ENCODE measurements around the gene PUDP. TPM values are rescaled to one million over a fixed set of nuclear protein-coding genes. Genes with fewer than 3 reads are reported as not detected.
"Not testable (repeated sequence)": the region's sequence is repeated elsewhere in the genome, so short reads cannot be mapped to it uniquely, and the experiment has no call there.

PUDP gene
- total and polyA plus RNA-seq, 8 donors = 1.8 to 42.0 (median 18.5) TPM

- DNase-seq = no peak
- Histone ChIP-seq H3K4me3 (no peak overlapping the region), H3K27ac (no peak overlapping the region), H3K36me3 (no peaks in the 10 kb centered on the region), H3K4me1 (no peaks in the 10 kb centered on the region), H3K9me3 (no peaks in the 10 kb centered on the region), H3K27me3 (no peaks in the 10 kb centered on the region)
- no peak for TF ChIP-seq EP300 (IDR thresholded peaks at IDR 0.05)
- 90 to 97% (median 95%) methylated on average over 2 of the region's 2 CpGs for WGBS, 5 donors
- intact Hi-C loops (cut with DNase I; ENCODE audit: low total_unique reads) = no loop called here
Measured at GRCh38 chrX:7025471-7025870, 122.5 kb downstream of the PUDP start.

- H3K27ac ChIP-seq = no peak overlapping the region
- no peaks in the 10 kb centered on the region for H3K4me1 ChIP-seq
- DNase-seq = peak in 1 of 2 donors; percentile 20
- H3K36me3 ChIP-seq = no peaks in the 10 kb centered on the region
- intact Hi-C loops (cut with DNase I; ENCODE audit: low total_unique reads) = no loop called here
- TF ChIP-seq POLR2AphosphoS5 (IDR thresholded peaks at IDR 0.05) = no peak
- TF ChIP-seq POLR2A (IDR thresholded peaks at IDR 0.05) = no peak
- TF ChIP-seq EP300 (IDR thresholded peaks at IDR 0.05) = no peak
- TF ChIP-seq CTCF (IDR thresholded peaks at IDR 0.05) = no peak
- WGBS, 5 donors = 84 to 97% (median 95%) methylated on average over 4 to 7 of the region's 7 CpGs
- H3K27me3 ChIP-seq = no peaks in the 10 kb centered on the region
- H3K9me3 ChIP-seq = no peaks in the 10 kb centered on the region
- no peak overlapping the region for H3K4me3 ChIP-seq
Measured at GRCh38 chrX:7024850-7025249, 123.1 kb downstream of the PUDP start.

GRCh38 chrX:7022996-7023395 lies 125.0 kb downstream of the PUDP start:
- H3K36me3 ChIP-seq; H3K4me1 ChIP-seq; H3K9me3 ChIP-seq; DNase-seq; intact Hi-C loops (cut with DNase I; ENCODE audit: low total_unique reads); H3K27ac ChIP-seq; H3K4me3 ChIP-seq; H3K27me3 ChIP-seq: not testable (repeated sequence)
- WGBS, 5 donors = 87 to 96% (median 92%) methylated on average over 3 of the region's 3 CpGs

- TF ChIP-seq POLR2AphosphoS5 (IDR thresholded peaks at IDR 0.05) (no peak), CTCF (IDR thresholded peaks at IDR 0.05) (no peak), POLR2A (IDR thresholded peaks at IDR 0.05) (no peak), EP300 (IDR thresholded peaks at IDR 0.05) (no peak)
- DNase-seq = no peak
Measured at GRCh38 chrX:7021991-7022390, 126.0 kb downstream of the PUDP start.

GRCh38 chrX:7019555-7019954 lies 128.4 kb downstream of the PUDP start:
- intact Hi-C loops (cut with DNase I; ENCODE audit: low total_unique reads) = no loop called here
- 75 to 94% (median 88%) methylated on average over 3 of the region's 3 CpGs for WGBS, 5 donors

More at GRCh38 chrX:7021991-7022390, 126.0 kb downstream of the PUDP start:
- H3K27me3 ChIP-seq = no peaks in the 10 kb centered on the region
- no peaks in the 10 kb centered on the region for H3K9me3 ChIP-seq
- no peak overlapping the region for H3K4me3 ChIP-seq
- no peaks in the 10 kb centered on the region for H3K36me3 ChIP-seq
- WGBS, 5 donors = 82 to 99% (median 91%) methylated on average over 4 of the region's 4 CpGs
- peaks cover 0 to 4% (median 0%) of the 10 kb centered on the region in 4 donors for H3K4me1 ChIP-seq
- intact Hi-C loops (cut with DNase I; ENCODE audit: low total_unique reads) = no loop called here
- H3K27ac ChIP-seq = no peak overlapping the region

GRCh38 chrX:7012262-7012834 lies 135.6 kb downstream of the PUDP start:
- intact Hi-C loops (cut with DNase I; ENCODE audit: low total_unique reads); H3K4me3 ChIP-seq; H3K36me3 ChIP-seq; H3K4me1 ChIP-seq; DNase-seq; H3K27me3 ChIP-seq; H3K27ac ChIP-seq; H3K9me3 ChIP-seq: not testable (repeated sequence)
- 77 to 88% (median 82%) methylated on average over 7 to 8 of the region's 8 CpGs for WGBS, 5 donors

More at GRCh38 chrX:7019555-7019954, 128.4 kb downstream of the PUDP start:
- Histone ChIP-seq H3K27me3 (no peaks in the 10 kb centered on the region), H3K27ac (no peak overlapping the region), H3K4me1 (peaks cover 0 to 4% (median 0%) of the 10 kb centered on the region in 4 donors), H3K9me3 (no peaks in the 10 kb centered on the region), H3K4me3 (no peak overlapping the region), H3K36me3 (no peaks in the 10 kb centered on the region)
- no peak for DNase-seq
- TF ChIP-seq EP300 (IDR thresholded peaks at IDR 0.05) (no peak), POLR2AphosphoS5 (IDR thresholded peaks at IDR 0.05) (no peak), CTCF (IDR thresholded peaks at IDR 0.05) (no peak)

GRCh38 chrX:7010897-7011296 lies 137.1 kb downstream of the PUDP start:
- H3K27ac ChIP-seq; H3K4me1 ChIP-seq; H3K9me3 ChIP-seq; DNase-seq; intact Hi-C loops (cut with DNase I; ENCODE audit: low total_unique reads); H3K27me3 ChIP-seq; H3K36me3 ChIP-seq; H3K4me3 ChIP-seq: not testable (repeated sequence)
- 83 to 92% (median 87%) methylated on average over 4 of the region's 4 CpGs for WGBS, 5 donors

- H3K27me3 ChIP-seq; H3K4me1 ChIP-seq; DNase-seq; H3K36me3 ChIP-seq; H3K4me3 ChIP-seq; intact Hi-C loops (cut with DNase I; ENCODE audit: low total_unique reads); H3K9me3 ChIP-seq: not testable (repeated sequence)
- H3K27ac ChIP-seq = peak overlapping the region in 1 of 5 donors; percentile 20
Measured at GRCh38 chrX:7007328-7007727, 140.6 kb downstream of the PUDP start.
